DND-41 (cell line): ENCODE results near the gene ABTB1.

Experiments
- EZH2 ChIP-seq: IDR thresholded peaks from 3 replicates; pipeline ENCODE4 v1.6.1; 2012; ENCODE audit warnings: borderline replicate concordance, low read depth, mild to moderate bottlenecking, moderate library complexity, low read length, inconsistent platforms; ENCODE audit not compliant: severe bottlenecking
- TF ChIP-seq, protein P1 (sequence below): IDR thresholded peaks from 2 replicates; pipeline ENCODE4 v1.5.1; 2012; ENCODE audit warnings: borderline replicate concordance, low read length, moderate library complexity, mild to moderate bottlenecking; ENCODE audit not compliant: poor library complexity, severe bottlenecking; ENCODE audit errors: extremely low read depth

DNA sequence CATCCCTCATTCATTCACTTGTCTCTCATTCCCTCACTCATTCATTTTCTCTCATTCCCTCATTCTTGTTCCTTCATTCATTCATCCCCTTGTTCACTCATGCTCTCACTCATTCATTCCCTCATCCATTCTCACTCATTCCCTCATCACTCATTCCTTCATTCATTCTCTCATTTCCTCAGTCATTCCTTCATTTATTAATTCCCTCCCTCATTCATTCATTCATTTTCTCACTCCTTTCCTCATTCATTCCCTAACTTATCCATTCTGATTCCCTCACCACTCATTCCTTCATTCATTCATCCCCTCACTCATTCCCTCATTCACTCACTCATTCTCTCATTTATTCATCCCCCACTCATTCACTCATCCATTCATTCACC is 13.8 kb downstream of the ABTB1 start:
- TF ChIP-seq, protein P1, sequence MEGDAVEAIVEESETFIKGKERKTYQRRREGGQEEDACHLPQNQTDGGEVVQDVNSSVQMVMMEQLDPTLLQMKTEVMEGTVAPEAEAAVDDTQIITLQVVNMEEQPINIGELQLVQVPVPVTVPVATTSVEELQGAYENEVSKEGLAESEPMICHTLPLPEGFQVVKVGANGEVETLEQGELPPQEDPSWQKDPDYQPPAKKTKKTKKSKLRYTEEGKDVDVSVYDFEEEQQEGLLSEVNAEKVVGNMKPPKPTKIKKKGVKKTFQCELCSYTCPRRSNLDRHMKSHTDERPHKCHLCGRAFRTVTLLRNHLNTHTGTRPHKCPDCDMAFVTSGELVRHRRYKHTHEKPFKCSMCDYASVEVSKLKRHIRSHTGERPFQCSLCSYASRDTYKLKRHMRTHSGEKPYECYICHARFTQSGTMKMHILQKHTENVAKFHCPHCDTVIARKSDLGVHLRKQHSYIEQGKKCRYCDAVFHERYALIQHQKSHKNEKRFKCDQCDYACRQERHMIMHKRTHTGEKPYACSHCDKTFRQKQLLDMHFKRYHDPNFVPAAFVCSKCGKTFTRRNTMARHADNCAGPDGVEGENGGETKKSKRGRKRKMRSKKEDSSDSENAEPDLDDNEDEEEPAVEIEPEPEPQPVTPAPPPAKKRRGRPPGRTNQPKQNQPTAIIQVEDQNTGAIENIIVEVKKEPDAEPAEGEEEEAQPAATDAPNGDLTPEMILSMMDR: no peak
- no peak for TF ChIP-seq EZH2
